GM12878 (cell line): ENCODE measurements around the gene CEP19. TPM values are rescaled to one million over a fixed set of nuclear protein-coding genes. Genes with fewer than 3 reads are reported as not detected.

Experiments
- ATAC-seq: fragments of 200-7000 bp; cut with Tn5 transposase; 3 replicates; pipeline ENCODE4 v1.9.1; 2020; ENCODE audit warnings: mild to moderate bottlenecking, moderate library complexity
- BruUV-seq: library from RNA; stranded (reverse); fragments of 400-500 nt; replicated peaks from 2 replicates; lab custom pipeline; 2021; lab: Mats Ljungman, UMichigan
- CTCF ChIA-PET: fragments of 300-600 bp; sonication (Branson Sonifier 250); formaldehyde crosslinking; extraction: SDS; loops from one replicate; lab custom pipeline; 2021; ENCODE audit warnings: inconsistent platforms; lab: Yijun Ruan, JAX
- POLR2A ChIA-PET: fragments of 350-600 bp; formaldehyde crosslinking; extraction: SDS; loops from one replicate; lab custom pipeline; 2021; ENCODE audit warnings: inconsistent platforms; lab: Charles Lee
- RAD21 ChIA-PET: fragments of 300-600 bp; sonication (Branson Sonifier 250); formaldehyde crosslinking; loops from one replicate; lab custom pipeline; 2023; ENCODE audit warnings: antibody characterized with exemption; ENCODE audit not compliant: unreplicated experiment; lab: Charles Lee
- SMC1A ChIA-PET: fragments of 300-600 bp; sonication (Branson Sonifier 250); formaldehyde crosslinking; loops from one replicate; lab custom pipeline; 2023; ENCODE audit not compliant: unreplicated experiment, uncharacterized antibody; lab: Charles Lee
- DNase-seq: peaks from one replicate; pipeline ENCODE4 v3.0.0-alpha.2; 2011; ENCODE audit warnings: low read depth, low spot score
- FAIRE-seq: peaks from 3 replicates; lab custom pipeline; 2011; peaks lifted over from hg19 to GRCh38; lab: Jason Lieb, UNC
- H2AFZ ChIP-seq: 2 replicates; pipeline ENCODE4 v1.6.0; 2011; ENCODE audit warnings: low read depth, low read length, control low read depth; ENCODE audit not compliant: control insufficient read depth
- H3K27ac ChIP-seq: 2 replicates; pipeline ENCODE4 v1.5.1; 2011; ENCODE audit warnings: control low read depth; ENCODE audit not compliant: control insufficient read depth, insufficient read depth
- H3K27me3 ChIP-seq, 2 experiments: replicated peaks in 1 of 2; 2 replicates each; pipeline versions ENCODE4 v1.6.0 to v1.6.1; 2011; ENCODE audit warnings: low read length in 1 of 2; ENCODE audit not compliant: control insufficient read depth in 2 of 2, insufficient read depth in 2 of 2
- H3K36me3 ChIP-seq, 2 experiments: 2 replicates each; pipeline ENCODE4 v1.5.1; 2011; ENCODE audit warnings: low read length in 1 of 2; ENCODE audit not compliant: control insufficient read depth in 2 of 2, insufficient read depth in 2 of 2
- H3K4me1 ChIP-seq: 2 replicates; pipeline ENCODE4 v1.6.1; 2011; ENCODE audit warnings: mild to moderate bottlenecking, low read length, moderate library complexity, mixed read lengths; ENCODE audit not compliant: control insufficient read depth, insufficient read depth
- H3K4me2 ChIP-seq: 2 replicates; pipeline ENCODE4 v1.6.0; 2011; ENCODE audit warnings: control low read depth; ENCODE audit not compliant: control insufficient read depth, insufficient read depth
- H3K4me3 ChIP-seq: fragments of 200-600 bp; sonication (generic); 2 replicates; pipeline ENCODE4 v1.5.1; 2016
- H3K79me2 ChIP-seq: 2 replicates; pipeline ENCODE4 v1.6.0; 2011; ENCODE audit warnings: low read length; ENCODE audit not compliant: control insufficient read depth, insufficient read depth
- H3K9ac ChIP-seq: 2 replicates; pipeline ENCODE4 v1.8.0; 2011; ENCODE audit warnings: low read length, control low read depth, mixed read lengths; ENCODE audit not compliant: control insufficient read depth, insufficient read depth
- H3K9me3 ChIP-seq: replicated peaks from 3 replicates; pipeline ENCODE4 v1.5.1; 2011; ENCODE audit warnings: mild to moderate bottlenecking, low read length; ENCODE audit not compliant: control insufficient read depth, insufficient read depth
- H4K20me1 ChIP-seq: 2 replicates; pipeline ENCODE4 v1.6.0; 2011; ENCODE audit not compliant: control insufficient read depth, insufficient read depth
- BMI1 ChIP-seq: fragments of 450-650 bp; IDR thresholded peaks from 2 replicates; pipeline ENCODE4 v1.6.1; 2016; ENCODE audit warnings: mild to moderate bottlenecking, moderate library complexity, borderline replicate concordance
- CEBPZ ChIP-seq: fragments of 150-350 bp; IDR thresholded peaks from 2 replicates; pipeline ENCODE4 v1.6.1; 2016; ENCODE audit warnings: low read depth, low read length
- HDAC2 ChIP-seq: fragments of 200-600 bp; sonication (generic); IDR thresholded peaks from 2 replicates; pipeline ENCODE4 v1.6.1; 2017
- KLF5 ChIP-seq: fragments of 450-650 bp; IDR thresholded peaks from 2 replicates; pipeline ENCODE4 v1.6.1; 2014; ENCODE audit warnings: mild to moderate bottlenecking; ENCODE audit not compliant: partially characterized antibody
- NFYA ChIP-seq: IDR thresholded peaks from 2 replicates; pipeline ENCODE4 v1.6.1; 2011; ENCODE audit warnings: low read depth, mild to moderate bottlenecking, low read length, improper control_type of control experiment, borderline replicate concordance
- POLR2A ChIP-seq: IDR thresholded peaks from 2 replicates; pipeline ENCODE4 v1.6.1; 2011; ENCODE audit warnings: low read depth, mild to moderate bottlenecking, low read length
- SP1 ChIP-seq: IDR thresholded peaks from one replicate; pipeline ENCODE4 v1.6.1; 2011; ENCODE audit warnings: low read depth, low read length
- TCF3 ChIP-seq: IDR thresholded peaks from 2 replicates; pipeline ENCODE4 v1.6.1; 2012; ENCODE audit warnings: low read depth, mild to moderate bottlenecking, low read length, borderline replicate concordance; ENCODE audit not compliant: insufficient read depth
- WGBS: methylation state at CpG from one replicate; pipeline ENCODE4 v1.1.6; 2016; ENCODE audit warnings: low lambda C conversion rate; ENCODE audit not compliant: insufficient replicate concordance, insufficient coverage; ENCODE audit errors: missing lambda C conversion rate; 5-methylcytosine and 5-hydroxymethylcytosine counted together
- in situ Hi-C: fragments of 300-500 bp; cut with MboI; formaldehyde crosslinking; loops from 9 replicates; pipeline ENCODE4 v1.14.3; 2018; ENCODE audit warnings: mixed read lengths
- intact Hi-C: fragments of 100-400 bp; cut with micrococcal nuclease; formaldehyde crosslinking; loops from one replicate; pipeline ENCODE4 v1.14.2; 2022; ENCODE audit not compliant: unreplicated experiment
- polyA plus RNA-seq, 11 experiments: library from polyadenylated mRNA; depleted of rRNA in 4 of 11; unstranded in 6 of 11; stranded (reverse) in 5 of 11; fragments of >200 nt; fragmentation: Nextera tagmentation in 4 of 11; fragmentation: Illumina TruSeq in 1 of 11; extraction: Ambion mirVana in 4 of 11; extraction: Trizol in 1 of 11; gene quantifications; 1 replicate in 1 of 11; 2 replicates in 10 of 11; pipeline versions ENCODE4 v1.2.1 to v1.2.3, GENCODE V29; 2011 to 2016; ENCODE audit warnings: inconsistent platforms in 2 of 11, missing spikeins in 2 of 11, low read depth in 1 of 11
- total RNA-seq, 4 experiments: library from RNA; depleted of rRNA in 3 of 4; stranded (reverse); fragments of >200 nt in 3 of 4; fragmentation: Illumina TruSeq in 1 of 4; extraction: Trizol in 1 of 4; gene quantifications; 2 replicates each; pipeline versions ENCODE4 v1.2.1 to v1.2.3, GENCODE V29; 2013 to 2021
- TF ChIP-seq, protein P1 (sequence below): fragments of 450-650 bp; IDR thresholded peaks from 2 replicates; pipeline ENCODE4 v1.6.1; 2017; ENCODE audit warnings: antibody characterized with exemption, mild to moderate bottlenecking, moderate library complexity

CEP19 gene
- total and polyA plus RNA-seq, 10 of the 15 experiments (the other 5 are each of a cell fraction or from before 2014, with no cell fraction given), result 1.9 to 5.9 (median 2.7) TPM

GRCh38 chr3:196660381-196661166 is 51.5 kb downstream of the CEP19 start:
- Histone ChIP-seq H3K9me3 (no peaks in the 10 kb centered on the region), H3K4me3 (no peak overlapping the region), H4K20me1 (no peaks in the 10 kb centered on the region), H3K79me2 (no peaks in the 10 kb centered on the region), H3K4me2 (no peak overlapping the region), H3K36me3 (peaks cover 28 to 29% of the 10 kb centered on the region in 2 experiments), H3K27ac (no peak overlapping the region), H2AFZ (no peak overlapping the region), H3K27me3 (no peaks in the 10 kb centered on the region), H3K9ac (no peak overlapping the region), H3K4me1 (no peaks in the 10 kb centered on the region)
- intact Hi-C loops (no loop called here), in situ Hi-C loops (no loop called here)
- no peak for TF ChIP-seq HDAC2
- TF ChIP-seq TCF3, result no peak
- TF ChIP-seq CEBPZ, result no peak
- TF ChIP-seq NFYA, result no peak
- no peak for TF ChIP-seq KLF5
- no peak for TF ChIP-seq BMI1
- TF ChIP-seq SP1, result no peak
- TF ChIP-seq POLR2A, result no peak
- TF ChIP-seq, protein P1, sequence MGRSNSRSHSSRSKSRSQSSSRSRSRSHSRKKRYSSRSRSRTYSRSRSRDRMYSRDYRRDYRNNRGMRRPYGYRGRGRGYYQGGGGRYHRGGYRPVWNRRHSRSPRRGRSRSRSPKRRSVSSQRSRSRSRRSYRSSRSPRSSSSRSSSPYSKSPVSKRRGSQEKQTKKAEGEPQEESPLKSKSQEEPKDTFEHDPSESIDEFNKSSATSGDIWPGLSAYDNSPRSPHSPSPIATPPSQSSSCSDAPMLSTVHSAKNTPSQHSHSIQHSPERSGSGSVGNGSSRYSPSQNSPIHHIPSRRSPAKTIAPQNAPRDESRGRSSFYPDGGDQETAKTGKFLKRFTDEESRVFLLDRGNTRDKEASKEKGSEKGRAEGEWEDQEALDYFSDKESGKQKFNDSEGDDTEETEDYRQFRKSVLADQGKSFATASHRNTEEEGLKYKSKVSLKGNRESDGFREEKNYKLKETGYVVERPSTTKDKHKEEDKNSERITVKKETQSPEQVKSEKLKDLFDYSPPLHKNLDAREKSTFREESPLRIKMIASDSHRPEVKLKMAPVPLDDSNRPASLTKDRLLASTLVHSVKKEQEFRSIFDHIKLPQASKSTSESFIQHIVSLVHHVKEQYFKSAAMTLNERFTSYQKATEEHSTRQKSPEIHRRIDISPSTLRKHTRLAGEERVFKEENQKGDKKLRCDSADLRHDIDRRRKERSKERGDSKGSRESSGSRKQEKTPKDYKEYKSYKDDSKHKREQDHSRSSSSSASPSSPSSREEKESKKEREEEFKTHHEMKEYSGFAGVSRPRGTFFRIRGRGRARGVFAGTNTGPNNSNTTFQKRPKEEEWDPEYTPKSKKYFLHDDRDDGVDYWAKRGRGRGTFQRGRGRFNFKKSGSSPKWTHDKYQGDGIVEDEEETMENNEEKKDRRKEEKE, result no peak
- ChIA-PET POLR2A (no interaction called here), SMC1A (interaction anchor here (1.5 to 1.6 kb wide), 2 partner anchors 11 to 17 kb away, joined by 3 to 6 read pairs; no protein-coding TSS in a partner anchor), CTCF (interaction anchor here (0.5 to 1.5 kb wide), 4 partner anchors 33 to 215 kb away, joined by 3 read pairs; no protein-coding TSS in a partner anchor), RAD21 (interaction anchor here (1.3 kb wide), 1 partner anchor 51 kb away, joined by 4 read pairs; no protein-coding TSS in a partner anchor)
- FAIRE-seq (no peak), DNase-seq (no peak), ATAC-seq (no peak)
- no TSS peak for BruUV-seq
- WGBS, result 96% methylated on average over 32 of the region's 32 CpGs
